ENCODE results near the gene NXT1. TPM values are rescaled to one million over a fixed set of nuclear protein-coding genes. Genes with fewer than 3 reads are reported as not detected.

Gene NXT1
- total and polyA plus RNA-seq, 2 experiments from 2014 or later = 30.2 to 34.4 TPM

GRCh38 chr20:23371496-23371895, 20.9 kb downstream of the NXT1 start (continued):
- TF ChIP-seq ZNF462 (CRISPR knock-in tag; IDR thresholded peaks at IDR 0.05) = no peak
- TF ChIP-seq EZH2 (IDR thresholded peaks at IDR 0.05; ENCODE audit: low read depth, unreplicated experiment) = no peak
- no peak for TF ChIP-seq CREB1 (CRISPR knock-in tag; IDR thresholded peaks at IDR 0.05; ENCODE audit: low read depth)
- TF ChIP-seq POLR2AphosphoS5 (IDR thresholded peaks at IDR 0.05; ENCODE audit: low read depth) = no peak
- no peak for TF ChIP-seq JUNB (IDR thresholded peaks at IDR 0.05; ENCODE audit: unreplicated experiment)
- TF ChIP-seq ZNF331 (CRISPR knock-in tag; IDR thresholded peaks at IDR 0.05; ENCODE audit: low read depth) = no peak
- no peak for TF ChIP-seq EZH2phosphoT487 (IDR thresholded peaks at IDR 0.05; ENCODE audit: unreplicated experiment)
- TF ChIP-seq STAT1 (IDR thresholded peaks at IDR 0.05; ENCODE audit: unreplicated experiment) = no peak

- ATAC-seq (no peak), DNase-seq (ENCODE audit: low spot score) (no peak)
- Histone ChIP-seq H3K4me3 (no peak overlapping the region), H2AFZ (no peak overlapping the region), H3K9me2 (ENCODE audit: insufficient read depth) (no peaks in the 10 kb centered on the region), H4K20me1 (replicated peaks; ENCODE audit: insufficient read depth) (peaks cover 22% of the 10 kb centered on the region), H3K79me2 (replicated peaks; ENCODE audit: insufficient read depth) (no peaks in the 10 kb centered on the region; the same call in 1 of the 2 replicates), H3F3A (replicated peaks; ENCODE audit: low read depth) (no peaks in the 10 kb centered on the region), H3K27me3 (ENCODE audit: insufficient read depth) (no peaks in the 10 kb centered on the region), H3K36me3 (ENCODE audit: insufficient read depth) (peaks cover 20% of the 10 kb centered on the region; the same call in 1 of the 2 replicates), H3K4me2 (no peak overlapping the region), H3K4me1 (ENCODE audit: insufficient read depth) (no peaks in the 10 kb centered on the region), H3K27ac (ENCODE audit: low read depth) (no peak overlapping the region)
- Mint-ChIP-seq H3K4me1 (no peaks in the 10 kb centered on the region), H3K27me3 (ENCODE audit: insufficient read depth, low read depth, poor library complexity) (peaks cover 4% of the 10 kb centered on the region), H3K27ac (no peak overlapping the region), H3K36me3 (ENCODE audit: low read depth) (peaks cover 70% of the 10 kb centered on the region), H3K4me3 (no peak overlapping the region), H3K9me3 (no peaks in the 10 kb centered on the region)
- TF ChIP-seq REST (IDR thresholded peaks at IDR 0.05; ENCODE audit: unreplicated experiment) = no peak
Observed at GRCh38 chr20:23374441-23374840, 23.9 kb downstream of the NXT1 start.

Measured in GM23338 (cell line).